AG09309 (cell line): ENCODE results near the gene CDC42BPG.

Experiments
- DNase-seq: peaks from one replicate; pipeline ENCODE4 v3.0.0-alpha.2; 2010; ENCODE audit warnings: low read depth
- H3K4me3 ChIP-seq: 2 replicates; pipeline ENCODE4 v1.5.1; 2011; ENCODE audit warnings: mild to moderate bottlenecking, low read depth, low read length, moderate library complexity; ENCODE audit not compliant: control insufficient read depth
- TF ChIP-seq, protein P1 (sequence below): IDR thresholded peaks from 2 replicates; pipeline ENCODE4 v1.5.1; 2011; ENCODE audit warnings: mild to moderate bottlenecking, low read depth, low read length, inconsistent platforms; ENCODE audit not compliant: insufficient read depth, control insufficient read depth; ENCODE audit errors: missing control alignments

The CDC42BPG gene

DNA sequence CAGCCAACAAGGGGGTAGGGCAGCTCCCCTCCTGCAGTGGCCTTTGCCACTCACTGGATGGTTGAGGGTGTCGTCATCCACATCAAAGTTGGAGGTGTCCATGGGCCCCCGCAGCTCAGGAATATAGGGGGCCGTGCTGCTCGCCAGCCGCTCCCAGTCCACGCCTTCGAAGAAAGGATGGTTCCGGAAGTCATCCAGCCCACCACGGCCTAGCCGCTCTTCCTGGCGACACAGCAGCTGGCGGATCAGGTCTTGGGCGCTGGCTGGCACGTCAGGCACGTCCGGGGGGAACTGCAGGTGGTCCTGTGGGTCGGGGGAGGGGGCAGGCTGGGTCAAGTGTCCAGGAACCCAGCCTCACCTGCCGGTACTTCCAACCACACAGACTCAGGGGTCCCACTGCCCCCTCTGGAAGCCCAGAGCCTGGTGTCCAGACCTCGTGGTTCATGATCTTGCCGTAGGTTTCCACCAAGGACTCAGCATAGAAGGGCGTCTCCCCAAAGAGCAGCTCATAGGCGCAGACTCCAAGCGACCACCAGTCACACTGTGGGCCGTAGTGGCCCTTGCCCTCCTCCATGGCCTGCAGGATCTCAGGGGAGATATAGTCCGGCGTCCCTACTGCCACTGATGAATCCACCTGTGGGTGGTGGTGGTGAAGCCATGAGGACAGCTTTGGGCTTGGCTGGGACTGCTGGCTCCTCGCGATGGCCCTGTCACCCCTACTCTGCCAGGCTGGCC lies 5.7 kb downstream of the CDC42BPG start:
- no peak for DNase-seq
- no peak overlapping the region for H3K4me3 ChIP-seq
- TF ChIP-seq, protein P1, sequence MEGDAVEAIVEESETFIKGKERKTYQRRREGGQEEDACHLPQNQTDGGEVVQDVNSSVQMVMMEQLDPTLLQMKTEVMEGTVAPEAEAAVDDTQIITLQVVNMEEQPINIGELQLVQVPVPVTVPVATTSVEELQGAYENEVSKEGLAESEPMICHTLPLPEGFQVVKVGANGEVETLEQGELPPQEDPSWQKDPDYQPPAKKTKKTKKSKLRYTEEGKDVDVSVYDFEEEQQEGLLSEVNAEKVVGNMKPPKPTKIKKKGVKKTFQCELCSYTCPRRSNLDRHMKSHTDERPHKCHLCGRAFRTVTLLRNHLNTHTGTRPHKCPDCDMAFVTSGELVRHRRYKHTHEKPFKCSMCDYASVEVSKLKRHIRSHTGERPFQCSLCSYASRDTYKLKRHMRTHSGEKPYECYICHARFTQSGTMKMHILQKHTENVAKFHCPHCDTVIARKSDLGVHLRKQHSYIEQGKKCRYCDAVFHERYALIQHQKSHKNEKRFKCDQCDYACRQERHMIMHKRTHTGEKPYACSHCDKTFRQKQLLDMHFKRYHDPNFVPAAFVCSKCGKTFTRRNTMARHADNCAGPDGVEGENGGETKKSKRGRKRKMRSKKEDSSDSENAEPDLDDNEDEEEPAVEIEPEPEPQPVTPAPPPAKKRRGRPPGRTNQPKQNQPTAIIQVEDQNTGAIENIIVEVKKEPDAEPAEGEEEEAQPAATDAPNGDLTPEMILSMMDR: no peak

DNA sequence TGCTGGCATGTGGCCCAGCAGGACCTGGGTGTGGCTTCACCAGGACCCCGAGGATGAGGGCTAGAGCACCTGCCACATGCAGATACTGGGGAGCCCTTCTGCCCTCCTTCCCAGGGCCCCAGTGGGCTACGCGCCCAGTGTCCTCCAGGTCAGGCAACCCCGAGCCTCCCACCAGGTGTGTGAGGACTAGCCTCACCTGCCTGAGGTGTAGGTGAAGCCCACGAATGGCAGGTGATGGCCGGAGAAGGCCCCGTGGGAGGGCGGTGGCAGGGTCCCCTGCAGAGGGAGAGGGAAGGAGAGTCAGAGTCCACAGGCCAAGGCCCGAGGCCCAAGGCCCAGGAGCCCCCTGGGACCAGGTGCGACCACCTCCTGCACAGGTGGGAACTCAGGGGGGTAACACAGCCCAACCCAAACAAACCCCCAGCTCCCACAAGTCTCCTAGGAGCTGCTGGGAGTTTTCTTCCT lies 6.5 kb downstream of the CDC42BPG start:
- TF ChIP-seq, protein P1: no peak
- H3K4me3 ChIP-seq: no peak overlapping the region
- DNase-seq: no peak

DNA sequence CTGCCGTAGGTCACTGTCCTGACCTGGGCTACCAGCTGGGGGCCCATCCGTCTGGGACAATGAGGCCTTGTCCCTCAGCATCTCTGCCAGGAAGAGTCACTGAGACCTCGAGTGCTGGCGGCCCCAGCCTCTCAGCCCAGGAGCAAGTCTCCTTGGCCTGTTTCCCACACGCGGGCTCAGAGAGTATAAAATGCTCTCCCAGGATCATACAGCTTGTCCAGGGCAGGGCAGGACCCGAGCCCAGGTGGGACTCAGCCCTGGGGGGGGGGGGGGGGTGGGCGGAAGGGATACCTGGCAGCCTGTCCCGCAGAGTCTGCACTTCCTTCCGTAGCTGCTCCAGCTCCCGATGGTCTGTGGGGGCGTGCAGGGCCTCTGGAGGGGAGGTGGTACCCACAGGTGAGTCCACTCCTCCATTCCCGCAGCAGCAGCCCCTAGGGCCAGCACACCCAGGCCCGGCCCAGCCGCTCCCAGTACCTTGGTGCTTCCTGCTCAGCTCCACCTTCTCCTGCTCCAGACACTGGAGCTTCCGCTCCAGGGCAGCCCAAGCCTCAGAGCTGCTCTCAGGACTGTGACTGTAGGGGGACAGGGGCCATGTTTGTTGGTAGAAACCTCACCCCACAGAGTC lies 7.9 kb downstream of the CDC42BPG start:
- H3K4me3 ChIP-seq: no peak overlapping the region
- TF ChIP-seq, protein P1: no peak
- DNase-seq: no peak

DNA sequence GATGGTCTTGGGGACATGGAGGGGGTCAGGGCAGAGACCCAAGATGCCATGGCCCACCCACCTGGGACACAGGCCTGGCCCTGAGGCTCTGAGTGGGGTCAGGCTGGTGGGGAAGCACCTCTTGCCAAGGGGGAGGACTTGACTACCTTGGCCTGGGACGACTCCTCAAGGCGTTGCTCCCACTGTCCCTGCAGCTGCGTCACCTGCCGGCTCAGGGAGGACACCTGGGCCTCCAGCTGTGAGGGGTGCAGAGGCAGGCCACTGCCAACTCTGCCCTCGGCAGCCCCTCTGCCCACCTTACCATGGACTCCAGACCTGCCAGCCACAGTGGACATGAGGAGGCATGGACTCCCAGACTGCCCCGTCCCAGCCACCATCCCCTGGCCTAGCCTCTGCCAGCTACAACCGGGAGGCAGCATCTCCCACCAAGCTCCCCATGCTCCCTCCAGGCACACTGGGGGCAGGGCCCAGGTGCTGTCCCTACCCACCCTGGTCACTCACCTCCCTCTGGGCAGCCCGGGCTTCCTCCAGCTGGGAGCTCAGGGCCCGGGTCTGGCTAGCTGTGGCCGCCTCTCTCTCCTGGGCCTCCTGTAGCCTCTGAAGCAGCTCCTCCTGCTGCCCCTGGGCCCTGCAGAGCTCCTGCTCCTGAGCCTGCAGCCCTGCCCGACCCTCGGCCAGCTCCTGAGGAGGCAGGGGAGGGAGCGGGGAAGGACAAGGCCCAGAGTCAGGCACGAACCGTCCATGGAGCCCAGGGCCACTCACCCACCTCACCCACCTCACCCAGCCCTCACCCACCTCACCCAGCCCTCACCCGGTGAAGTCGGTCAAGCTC lies 8.6 kb downstream of the CDC42BPG start:
- no peak for DNase-seq
- no peak overlapping the region for H3K4me3 ChIP-seq
- TF ChIP-seq, protein P1: no peak

DNA sequence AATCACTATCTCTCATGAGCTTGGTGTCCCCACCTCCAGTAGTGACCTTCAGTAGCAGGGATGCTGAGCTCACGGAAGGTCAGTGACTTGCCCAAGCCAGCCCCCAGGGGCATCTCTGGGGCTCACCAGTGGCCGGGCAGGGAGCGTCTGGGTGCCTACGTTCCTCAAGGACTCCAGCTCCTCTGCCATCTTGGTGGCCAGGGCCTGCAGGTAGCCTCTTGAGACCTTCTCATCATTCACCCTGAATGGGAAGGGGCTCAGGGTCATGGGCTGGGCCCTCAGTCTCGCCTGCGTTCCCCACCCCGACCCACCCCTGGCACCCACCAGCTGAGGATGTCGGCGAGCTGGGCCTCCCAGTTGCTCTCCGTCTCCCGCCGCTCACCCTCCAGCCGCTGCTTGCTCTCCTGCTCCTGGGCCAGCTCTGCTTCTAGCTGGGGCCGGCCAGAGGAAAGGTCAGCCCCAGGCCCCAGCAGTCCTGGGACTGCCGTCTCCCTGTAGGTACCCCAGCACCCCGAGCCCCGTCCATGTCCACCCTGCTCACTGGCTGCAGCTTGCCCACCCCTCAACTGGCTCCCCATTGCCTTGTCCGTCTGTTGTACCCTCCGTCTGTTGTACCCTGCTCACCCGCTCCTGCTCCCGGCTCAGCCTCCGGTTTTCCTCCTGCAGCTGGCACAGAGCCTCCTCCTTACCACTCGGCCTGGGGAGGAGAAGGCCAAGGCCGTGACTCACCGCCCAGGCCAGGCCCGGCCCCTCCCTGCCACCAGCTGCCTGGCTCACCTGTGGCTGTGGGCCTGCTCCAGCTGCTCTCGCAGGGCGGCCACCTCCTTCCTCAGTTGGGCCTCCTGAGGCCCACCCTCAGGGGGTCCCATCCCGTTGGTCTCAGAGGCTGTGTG lies 9.5 kb downstream of the CDC42BPG start:
- TF ChIP-seq, protein P1: no peak
- DNase-seq: no peak
- no peak overlapping the region for H3K4me3 ChIP-seq
